SK-N-SH (cell line): ENCODE results near the gene MPP4. TPM values are rescaled to one million over a fixed set of nuclear protein-coding genes. Genes with fewer than 3 reads are reported as not detected.

Experiments
- CTCF ChIA-PET: fragments of 300-600, 350-600 bp; formaldehyde crosslinking; extraction: SDS; loops from one replicate; lab custom pipeline; 2021; lab: Yijun Ruan, JAX
- POLR2A ChIA-PET: fragments of 350-600 bp; sonication (Branson Sonifier 250); formaldehyde crosslinking; extraction: SDS; loops from one replicate; lab custom pipeline; 2020; ENCODE audit warnings: antibody characterized with exemption, inconsistent platforms; lab: Yijun Ruan, JAX
- DNase-seq: peaks from one replicate; pipeline ENCODE4 v3.0.0; 2012
- H2AFZ ChIP-seq: fragments of 200-600 bp; sonication (generic); 2 replicates; pipeline ENCODE4 v1.8.1; 2016; ENCODE audit warnings: antibody characterized with exemption, mild to moderate bottlenecking, low read depth
- H3F3A ChIP-seq: fragments of 200-600 bp; sonication (generic); replicated peaks from 2 replicates; pipeline ENCODE3; 2016; ENCODE audit warnings: antibody characterized with exemption, mild to moderate bottlenecking; ENCODE audit not compliant: insufficient read depth
- H3K27ac ChIP-seq, 2 experiments: fragments of 200-500 bp in 1 of 2; fragments of 200-600 bp in 1 of 2; sonication (Bioruptor generic) in 1 of 2; sonication (generic), shearing (Covaris generic) in 1 of 2; 2 replicates each; pipeline versions ENCODE4 v1.5.1 to v1.6.1; 2014 to 2016; ENCODE audit warnings: low read depth in 2 of 2, inconsistent platforms in 1 of 2, low read length in 1 of 2, mild to moderate bottlenecking in 1 of 2, mixed read lengths in 1 of 2
- H3K27me3 ChIP-seq: fragments of 200-600 bp; sonication (generic), shearing (Covaris generic); 2 replicates; pipeline ENCODE4 v1.6.1; 2016; ENCODE audit warnings: mixed run types; ENCODE audit not compliant: insufficient read depth
- H3K36me3 ChIP-seq, 2 experiments: fragments of 200-500 bp in 1 of 2; fragments of 200-600 bp in 1 of 2; sonication (Bioruptor generic) in 1 of 2; sonication (generic) in 1 of 2; replicated peaks in 1 of 2; 2 replicates each; pipeline versions ENCODE3 to v1.5.1; 2014 to 2016; ENCODE audit warnings: low read length in 1 of 2, mild to moderate bottlenecking in 1 of 2; ENCODE audit not compliant: insufficient read depth in 2 of 2, control insufficient read depth in 1 of 2
- H3K4me1 ChIP-seq, 2 experiments: fragments of 200-500 bp in 1 of 2; fragments of 200-600 bp in 1 of 2; sonication (Bioruptor generic) in 1 of 2; sonication (generic), shearing (Covaris generic) in 1 of 2; 2 replicates each; pipeline versions ENCODE4 v1.5.1 to v1.6.1; 2014 to 2016; ENCODE audit warnings: low read depth in 1 of 2, low read length in 1 of 2, mixed run types in 1 of 2; ENCODE audit not compliant: insufficient read depth in 2 of 2, control insufficient read depth in 1 of 2
- H3K4me2 ChIP-seq: fragments of 200-600 bp; sonication (generic), shearing (Covaris generic); 2 replicates; pipeline ENCODE4 v1.6.1; 2017; ENCODE audit warnings: mixed run types
- H3K4me3 ChIP-seq, 2 experiments: fragments of 200-500 bp in 1 of 2; fragments of 200-600 bp in 1 of 2; sonication (Bioruptor generic) in 1 of 2; sonication (generic), shearing (Covaris generic) in 1 of 2; 2 replicates each; pipeline versions ENCODE4 v1.5.1 to v1.8.1; 2014 to 2016; ENCODE audit warnings: low read depth in 2 of 2, inconsistent platforms in 1 of 2, low read length in 1 of 2, mild to moderate bottlenecking in 1 of 2, mixed read lengths in 1 of 2, moderate library complexity in 1 of 2
- H3K79me2 ChIP-seq: fragments of 200-600 bp; sonication (generic); 2 replicates; pipeline ENCODE4 v1.8.1; 2017; ENCODE audit warnings: mild to moderate bottlenecking; ENCODE audit not compliant: insufficient read depth
- H3K9ac ChIP-seq: fragments of 200-600 bp; sonication (generic); 2 replicates; pipeline ENCODE4 v1.6.1; 2017; ENCODE audit warnings: mixed run types
- H3K9me2 ChIP-seq: fragments of 200-600 bp; sonication (generic); 2 replicates; pipeline ENCODE4 v1.6.1; 2017; ENCODE audit warnings: mixed run types
- H3K9me3 ChIP-seq: fragments of 200-600 bp; sonication (generic); 2 replicates; pipeline ENCODE4 v1.6.1; 2017; ENCODE audit warnings: mixed run types, mild to moderate bottlenecking, moderate library complexity
- H4K20me1 ChIP-seq: fragments of 200-600 bp; sonication (generic); 2 replicates; pipeline ENCODE4 v1.6.1; 2017; ENCODE audit warnings: mild to moderate bottlenecking, mixed run types; ENCODE audit not compliant: insufficient read depth
- CHD2 ChIP-seq: fragments of 150-350 bp; IDR thresholded peaks from 2 replicates; pipeline ENCODE4 v1.6.1; 2018; ENCODE audit warnings: low read length; ENCODE audit not compliant: partially characterized antibody
- ELF1 ChIP-seq: IDR thresholded peaks from 2 replicates; pipeline ENCODE4 v1.4.0; 2012
- EP300 ChIP-seq, 2 experiments: IDR thresholded peaks; 2 replicates each; pipeline versions ENCODE4 v1.4.0 to v1.6.1; 2012; ENCODE audit warnings: borderline replicate concordance in 1 of 2, low read depth in 1 of 2, low read length in 1 of 2
- FOSL2 ChIP-seq: IDR thresholded peaks from 2 replicates; pipeline ENCODE4 v1.4.0; 2012; ENCODE audit warnings: low read depth, mild to moderate bottlenecking, moderate library complexity, borderline replicate concordance
- FOXJ3 ChIP-seq: sonication (generic); formaldehyde crosslinking; IDR thresholded peaks from 2 replicates; pipeline ENCODE4 v1.5.1; 2020; ENCODE audit warnings: mild to moderate bottlenecking, missing genetic modification reagents
- FOXM1 ChIP-seq: IDR thresholded peaks from 2 replicates; pipeline ENCODE4 v1.4.0; 2012; ENCODE audit warnings: low read depth, mild to moderate bottlenecking
- JUND ChIP-seq: IDR thresholded peaks from 2 replicates; pipeline ENCODE4 v1.4.0; 2012
- NFIC ChIP-seq: IDR thresholded peaks from 2 replicates; pipeline ENCODE4 v1.4.0; 2012; ENCODE audit warnings: borderline replicate concordance
- POLR2AphosphoS5 ChIP-seq: IDR thresholded peaks from 2 replicates; pipeline ENCODE4 v1.6.1; 2012; ENCODE audit warnings: low read depth, low read length
- RCOR1 ChIP-seq: fragments of 150-350 bp; IDR thresholded peaks from 2 replicates; pipeline ENCODE4 v1.6.1; 2017; ENCODE audit warnings: antibody characterized with exemption, low read length
- SIN3A ChIP-seq: IDR thresholded peaks from 2 replicates; pipeline ENCODE4 v1.6.1; 2012; ENCODE audit warnings: low read depth, mild to moderate bottlenecking, low read length, moderate library complexity, borderline replicate concordance
- SMC3 ChIP-seq: IDR thresholded peaks from 2 replicates; pipeline ENCODE4 v1.6.1; 2012; ENCODE audit warnings: low read depth, low read length, improper control_type of control experiment
- TAF1 ChIP-seq: IDR thresholded peaks from 2 replicates; pipeline ENCODE4 v1.6.1; 2012; ENCODE audit warnings: low read depth, mild to moderate bottlenecking, low read length, moderate library complexity, borderline replicate concordance
- TCF12 ChIP-seq: IDR thresholded peaks from 2 replicates; pipeline ENCODE4 v1.4.0; 2012
- WGBS: methylation state at CpG from one replicate; pipeline ENCODE4 v1.1.6; 2017; ENCODE audit warnings: low lambda C conversion rate; 5-methylcytosine and 5-hydroxymethylcytosine counted together
- polyA plus RNA-seq, 3 experiments: library from polyadenylated mRNA; depleted of rRNA; stranded (reverse); fragments of >200 nt; gene quantifications; 2 replicates each; pipeline ENCODE4 v1.2.3, GENCODE V29; 2012
- TF ChIP-seq, protein P1 (sequence below): fragments of 150-350 bp; IDR thresholded peaks from 2 replicates; pipeline ENCODE4 v1.6.1; 2016; ENCODE audit warnings: mild to moderate bottlenecking, low read depth, low read length
- TF ChIP-seq, protein P2 (sequence below): IDR thresholded peaks from 2 replicates; pipeline ENCODE4 v1.4.0; 2012; ENCODE audit warnings: low read depth, borderline replicate concordance
- TF ChIP-seq, protein P3 (sequence below): IDR thresholded peaks from 2 replicates; pipeline ENCODE4 v1.6.1; 2012; ENCODE audit warnings: mild to moderate bottlenecking, low read depth, low read length, moderate library complexity

The MPP4 gene
- polyA plus RNA-seq, 1 of the 3 experiments (the other 2 are of a cell fraction) = 24.4 TPM

DNA sequence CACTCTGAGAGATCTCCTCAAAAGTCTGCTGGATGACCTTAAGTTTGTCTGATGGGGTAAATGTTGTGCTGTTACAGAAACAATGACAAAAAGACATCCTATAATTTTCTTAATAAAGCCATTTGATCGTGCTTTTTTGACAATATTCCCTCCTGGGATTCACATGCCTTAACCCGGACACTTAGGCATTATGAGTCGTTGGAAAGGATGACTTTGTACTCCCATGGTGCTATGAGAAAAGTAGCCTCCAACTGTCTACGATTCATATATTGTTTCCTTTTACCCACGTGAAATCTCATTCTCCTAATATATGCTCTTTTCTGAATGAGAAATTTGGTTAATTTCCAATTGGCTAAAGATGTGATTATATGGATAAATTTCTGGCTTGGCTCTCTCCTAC is 6.1 kb upstream of the MPP4 start:
- Histone ChIP-seq H3F3A (peaks cover 23% of the 10 kb centered on the region), H3K9me3 (no peaks in the 10 kb centered on the region), H2AFZ (no peak overlapping the region), H3K27ac (peak overlapping the region in 1 of 2 experiments; percentile 38; a peak in 2 of 4 replicates), H3K36me3 (peaks cover 67 to 84% of the 10 kb centered on the region in 2 experiments), H3K4me1 (peaks cover under 1 to 49% of the 10 kb centered on the region in 2 experiments), H4K20me1 (no peaks in the 10 kb centered on the region), H3K4me3 (no peak overlapping the region)
- WGBS = 42% methylated on average over 5 of the region's 5 CpGs
- TF ChIP-seq SIN3A (no peak), NFIC (no peak), JUND (no peak), SMC3 (no peak), EP300 (IDR thresholded peaks at IDR 0.05; ENCODE audit: borderline replicate concordance in 1 of 2, low read depth in 1 of 2, low read length in 1 of 2) (no peak), CHD2 (no peak), POLR2AphosphoS5 (no peak), FOXJ3 (CRISPR knock-in tag) (no peak), TAF1 (no peak), FOXM1 (no peak), TCF12 (no peak), ELF1 (no peak), RCOR1 (no peak), FOSL2 (no peak)
- TF ChIP-seq, protein P1, sequence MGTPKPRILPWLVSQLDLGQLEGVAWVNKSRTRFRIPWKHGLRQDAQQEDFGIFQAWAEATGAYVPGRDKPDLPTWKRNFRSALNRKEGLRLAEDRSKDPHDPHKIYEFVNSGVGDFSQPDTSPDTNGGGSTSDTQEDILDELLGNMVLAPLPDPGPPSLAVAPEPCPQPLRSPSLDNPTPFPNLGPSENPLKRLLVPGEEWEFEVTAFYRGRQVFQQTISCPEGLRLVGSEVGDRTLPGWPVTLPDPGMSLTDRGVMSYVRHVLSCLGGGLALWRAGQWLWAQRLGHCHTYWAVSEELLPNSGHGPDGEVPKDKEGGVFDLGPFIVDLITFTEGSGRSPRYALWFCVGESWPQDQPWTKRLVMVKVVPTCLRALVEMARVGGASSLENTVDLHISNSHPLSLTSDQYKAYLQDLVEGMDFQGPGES = no peak
- TF ChIP-seq, protein P2, sequence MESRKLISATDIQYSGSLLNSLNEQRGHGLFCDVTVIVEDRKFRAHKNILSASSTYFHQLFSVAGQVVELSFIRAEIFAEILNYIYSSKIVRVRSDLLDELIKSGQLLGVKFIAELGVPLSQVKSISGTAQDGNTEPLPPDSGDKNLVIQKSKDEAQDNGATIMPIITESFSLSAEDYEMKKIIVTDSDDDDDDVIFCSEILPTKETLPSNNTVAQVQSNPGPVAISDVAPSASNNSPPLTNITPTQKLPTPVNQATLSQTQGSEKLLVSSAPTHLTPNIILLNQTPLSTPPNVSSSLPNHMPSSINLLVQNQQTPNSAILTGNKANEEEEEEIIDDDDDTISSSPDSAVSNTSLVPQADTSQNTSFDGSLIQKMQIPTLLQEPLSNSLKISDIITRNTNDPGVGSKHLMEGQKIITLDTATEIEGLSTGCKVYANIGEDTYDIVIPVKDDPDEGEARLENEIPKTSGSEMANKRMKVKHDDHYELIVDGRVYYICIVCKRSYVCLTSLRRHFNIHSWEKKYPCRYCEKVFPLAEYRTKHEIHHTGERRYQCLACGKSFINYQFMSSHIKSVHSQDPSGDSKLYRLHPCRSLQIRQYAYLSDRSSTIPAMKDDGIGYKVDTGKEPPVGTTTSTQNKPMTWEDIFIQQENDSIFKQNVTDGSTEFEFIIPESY = no peak
- TF ChIP-seq, protein P3, sequence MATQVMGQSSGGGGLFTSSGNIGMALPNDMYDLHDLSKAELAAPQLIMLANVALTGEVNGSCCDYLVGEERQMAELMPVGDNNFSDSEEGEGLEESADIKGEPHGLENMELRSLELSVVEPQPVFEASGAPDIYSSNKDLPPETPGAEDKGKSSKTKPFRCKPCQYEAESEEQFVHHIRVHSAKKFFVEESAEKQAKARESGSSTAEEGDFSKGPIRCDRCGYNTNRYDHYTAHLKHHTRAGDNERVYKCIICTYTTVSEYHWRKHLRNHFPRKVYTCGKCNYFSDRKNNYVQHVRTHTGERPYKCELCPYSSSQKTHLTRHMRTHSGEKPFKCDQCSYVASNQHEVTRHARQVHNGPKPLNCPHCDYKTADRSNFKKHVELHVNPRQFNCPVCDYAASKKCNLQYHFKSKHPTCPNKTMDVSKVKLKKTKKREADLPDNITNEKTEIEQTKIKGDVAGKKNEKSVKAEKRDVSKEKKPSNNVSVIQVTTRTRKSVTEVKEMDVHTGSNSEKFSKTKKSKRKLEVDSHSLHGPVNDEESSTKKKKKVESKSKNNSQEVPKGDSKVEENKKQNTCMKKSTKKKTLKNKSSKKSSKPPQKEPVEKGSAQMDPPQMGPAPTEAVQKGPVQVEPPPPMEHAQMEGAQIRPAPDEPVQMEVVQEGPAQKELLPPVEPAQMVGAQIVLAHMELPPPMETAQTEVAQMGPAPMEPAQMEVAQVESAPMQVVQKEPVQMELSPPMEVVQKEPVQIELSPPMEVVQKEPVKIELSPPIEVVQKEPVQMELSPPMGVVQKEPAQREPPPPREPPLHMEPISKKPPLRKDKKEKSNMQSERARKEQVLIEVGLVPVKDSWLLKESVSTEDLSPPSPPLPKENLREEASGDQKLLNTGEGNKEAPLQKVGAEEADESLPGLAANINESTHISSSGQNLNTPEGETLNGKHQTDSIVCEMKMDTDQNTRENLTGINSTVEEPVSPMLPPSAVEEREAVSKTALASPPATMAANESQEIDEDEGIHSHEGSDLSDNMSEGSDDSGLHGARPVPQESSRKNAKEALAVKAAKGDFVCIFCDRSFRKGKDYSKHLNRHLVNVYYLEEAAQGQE = no peak
- TF ChIP-seq, all 33 proteins: peak for 0
- Histone ChIP-seq H3K4me2 (no peak overlapping the region), H3K79me2 (no peaks in the 10 kb centered on the region), H3K27me3 (no peaks in the 10 kb centered on the region), H3K9me2 (no peaks in the 10 kb centered on the region), H3K9ac (no peak overlapping the region)
- CTCF ChIA-PET = no interaction called here
- POLR2A ChIA-PET = no interaction called here
- no peak for DNase-seq
